ENCODE measurements around the gene CXCL12.

The CXCL12 gene

GRCh38 chr10:44380829-44381600 is 3.9 kb downstream of the CXCL12 start:
- TF ChIP-seq, protein P1, sequence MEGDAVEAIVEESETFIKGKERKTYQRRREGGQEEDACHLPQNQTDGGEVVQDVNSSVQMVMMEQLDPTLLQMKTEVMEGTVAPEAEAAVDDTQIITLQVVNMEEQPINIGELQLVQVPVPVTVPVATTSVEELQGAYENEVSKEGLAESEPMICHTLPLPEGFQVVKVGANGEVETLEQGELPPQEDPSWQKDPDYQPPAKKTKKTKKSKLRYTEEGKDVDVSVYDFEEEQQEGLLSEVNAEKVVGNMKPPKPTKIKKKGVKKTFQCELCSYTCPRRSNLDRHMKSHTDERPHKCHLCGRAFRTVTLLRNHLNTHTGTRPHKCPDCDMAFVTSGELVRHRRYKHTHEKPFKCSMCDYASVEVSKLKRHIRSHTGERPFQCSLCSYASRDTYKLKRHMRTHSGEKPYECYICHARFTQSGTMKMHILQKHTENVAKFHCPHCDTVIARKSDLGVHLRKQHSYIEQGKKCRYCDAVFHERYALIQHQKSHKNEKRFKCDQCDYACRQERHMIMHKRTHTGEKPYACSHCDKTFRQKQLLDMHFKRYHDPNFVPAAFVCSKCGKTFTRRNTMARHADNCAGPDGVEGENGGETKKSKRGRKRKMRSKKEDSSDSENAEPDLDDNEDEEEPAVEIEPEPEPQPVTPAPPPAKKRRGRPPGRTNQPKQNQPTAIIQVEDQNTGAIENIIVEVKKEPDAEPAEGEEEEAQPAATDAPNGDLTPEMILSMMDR (IDR thresholded peaks at IDR 0.05; ENCODE audit: low read depth, low read length), result no peak
- DNase-seq (ENCODE audit: low read depth in 2 of 2), result no peak
- peak overlapping the region in 1 of 2 donors; percentile 91 for H3K4me3 ChIP-seq (replicated peaks in 1 of 2; ENCODE audit: low read depth in 2 of 2, low read length in 2 of 2)

DNA sequence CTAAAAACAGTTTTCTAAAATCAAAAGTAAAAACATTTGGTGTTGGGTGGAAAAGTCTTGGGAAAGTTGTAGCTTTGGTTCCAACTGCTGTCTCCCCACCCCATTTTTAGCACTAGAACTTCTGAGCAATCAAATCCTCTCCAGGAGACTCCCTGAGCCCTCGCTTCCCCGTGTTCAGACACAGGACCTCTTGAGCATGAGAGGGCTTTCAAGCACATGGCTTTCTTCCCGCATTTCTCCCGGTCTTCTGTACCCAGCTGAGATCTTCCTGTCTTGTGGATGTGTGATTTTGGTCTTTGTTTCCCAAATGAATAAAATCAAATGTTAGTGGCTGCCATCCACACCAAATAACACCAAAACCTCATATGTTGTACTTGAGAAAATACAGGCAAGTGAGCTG is 5.0 kb downstream of the CXCL12 start:
- H3K4me3 ChIP-seq (replicated peaks in 1 of 2; ENCODE audit: low read depth in 2 of 2, low read length in 2 of 2), result no peak overlapping the region
- no peak for DNase-seq (ENCODE audit: low read depth in 2 of 2)
- TF ChIP-seq, protein P1 (IDR thresholded peaks at IDR 0.05; ENCODE audit: low read depth, low read length), result no peak

DNA sequence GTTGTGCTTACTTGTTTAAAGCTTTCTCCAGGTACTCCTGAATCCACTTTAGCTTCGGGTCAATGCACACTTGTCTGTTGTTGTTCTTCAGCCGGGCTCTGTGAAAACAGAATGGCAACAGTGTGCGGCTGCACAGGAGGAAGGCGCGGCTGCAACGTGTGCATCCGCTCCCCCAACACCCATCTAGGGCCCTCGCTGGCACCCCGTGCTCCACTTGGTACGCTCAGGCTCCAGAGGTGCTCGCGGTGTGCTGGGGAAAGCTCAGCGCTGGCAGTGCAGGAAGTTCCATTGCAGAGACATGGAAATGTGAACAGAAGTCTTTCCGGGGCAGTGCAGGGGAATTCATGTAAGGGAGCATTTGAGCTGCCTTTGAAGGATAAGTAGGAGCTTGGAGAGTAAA is 6.3 kb downstream of the CXCL12 start:
- TF ChIP-seq, protein P1 (IDR thresholded peaks at IDR 0.05; ENCODE audit: low read depth, low read length), result no peak
- no peak for DNase-seq (ENCODE audit: low read depth in 2 of 2)
- H3K4me3 ChIP-seq (replicated peaks in 1 of 2; ENCODE audit: low read depth in 2 of 2, low read length in 2 of 2), result no peak overlapping the region

DNA sequence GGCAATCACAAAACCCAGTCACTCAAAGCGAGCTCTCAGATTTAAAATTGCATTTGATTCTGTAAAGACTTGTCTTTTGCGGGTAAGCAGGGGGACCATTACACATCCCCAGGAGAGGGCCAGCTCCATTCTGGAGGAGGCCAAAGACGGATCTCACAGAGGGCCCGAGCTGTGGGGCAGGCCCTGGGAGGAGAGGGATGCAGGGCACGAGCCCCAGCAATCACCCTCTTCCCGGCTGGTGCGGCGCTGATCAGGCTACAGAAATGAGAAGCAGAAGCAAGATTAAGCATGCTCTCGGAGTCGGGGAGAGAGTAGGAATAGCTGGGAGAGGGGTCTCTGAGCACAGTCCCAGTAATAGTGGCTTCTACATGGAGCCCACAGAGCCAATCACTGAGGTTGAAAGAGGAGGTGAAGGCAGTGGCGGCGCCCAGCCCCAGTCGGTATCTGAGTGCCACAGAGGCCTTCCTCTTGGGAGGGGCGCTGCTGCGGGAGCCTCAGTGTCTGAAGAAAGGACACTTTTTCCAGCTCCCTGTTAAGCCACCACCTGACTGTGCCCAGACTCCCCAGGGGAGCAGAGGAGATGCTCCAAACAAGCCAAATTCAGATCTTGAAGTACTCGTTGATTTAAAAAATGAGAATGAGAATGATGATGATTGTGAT is 7.1 kb downstream of the CXCL12 start:
- TF ChIP-seq, protein P1 (IDR thresholded peaks at IDR 0.05; ENCODE audit: low read depth, low read length), result no peak
- no peak for DNase-seq (ENCODE audit: low read depth in 2 of 2)

DNA sequence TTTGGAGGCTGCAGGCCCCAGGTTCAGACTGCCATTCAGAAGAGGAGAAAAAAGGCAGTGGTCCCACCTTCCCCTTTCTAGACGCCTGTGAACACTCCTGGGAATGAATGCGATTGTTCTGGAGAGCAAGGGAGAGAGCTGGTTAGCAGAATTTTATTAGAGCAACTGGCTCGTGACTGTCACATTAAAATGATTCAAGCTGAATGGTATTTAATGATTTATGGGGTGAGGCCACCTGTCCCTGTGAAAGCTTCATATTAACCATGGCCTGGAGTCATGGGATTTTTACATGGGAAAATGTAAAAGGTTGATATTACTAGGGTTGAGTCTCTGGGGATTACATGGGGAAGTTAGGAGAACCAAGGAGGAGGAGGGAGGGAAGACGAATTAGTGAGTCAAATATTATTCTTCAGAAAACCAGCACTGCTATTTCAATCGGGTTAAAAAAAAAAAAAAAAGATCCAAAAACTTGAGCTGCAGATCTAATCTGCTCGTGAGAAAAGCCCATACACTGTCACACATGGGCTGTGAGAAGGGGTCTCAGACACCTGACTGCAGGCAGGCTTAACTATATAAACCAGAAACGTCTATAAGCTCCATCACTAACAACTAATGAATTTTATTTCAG is 8.3 kb downstream of the CXCL12 start:
- TF ChIP-seq, protein P1 (IDR thresholded peaks at IDR 0.05; ENCODE audit: low read depth, low read length), result no peak
- H3K4me3 ChIP-seq (replicated peaks in 1 of 2; ENCODE audit: low read depth in 2 of 2, low read length in 2 of 2), result no peak overlapping the region
- DNase-seq (ENCODE audit: low read depth in 2 of 2), result peak in 1 of 2 donors; percentile 12

More for the DNA sequence above, 7.1 kb downstream of the CXCL12 start:
- H3K4me3 ChIP-seq (replicated peaks in 1 of 2; ENCODE audit: low read depth in 2 of 2, low read length in 2 of 2), result no peak overlapping the region

DNA sequence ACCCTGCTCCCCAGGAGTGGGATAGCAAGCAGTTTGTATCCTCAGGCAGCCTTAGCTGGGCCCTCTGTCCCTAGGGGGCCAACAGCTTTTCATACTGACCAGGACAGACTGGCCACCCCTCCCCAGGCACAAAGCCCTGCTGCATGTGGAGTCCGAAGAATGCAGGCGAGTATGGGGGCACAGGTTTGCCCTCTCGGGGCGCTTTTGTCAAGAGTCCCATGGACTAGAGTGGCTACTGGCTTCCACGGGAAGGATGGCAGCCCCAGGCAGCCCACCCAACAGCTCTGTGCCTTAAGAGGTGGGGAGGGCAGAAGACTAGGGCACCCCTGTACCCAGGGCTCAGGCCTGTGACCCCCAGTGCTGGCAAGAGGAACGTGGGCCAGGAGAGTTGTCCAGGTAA is 10.7 kb downstream of the CXCL12 start:
- H3K4me3 ChIP-seq (replicated peaks in 1 of 2; ENCODE audit: low read depth in 2 of 2, low read length in 2 of 2), result no peak overlapping the region
- no peak for DNase-seq (ENCODE audit: low read depth in 2 of 2)
- TF ChIP-seq, protein P1 (IDR thresholded peaks at IDR 0.05; ENCODE audit: low read depth, low read length), result no peak
